CD4-positive, CD25-positive, alpha-beta regulatory T cell (primary cell): ENCODE data around the gene COPS3. TPM values are rescaled to one million over a fixed set of nuclear protein-coding genes. Genes with fewer than 3 reads are reported as not detected.

Experiments used
- ATAC-seq, 2 donors: fragments of 150-1000 bp; cut with Tn5 transposase; one replicate each; pipeline ENCODE4 v1.10.0; 2021; ENCODE audit warnings: low read depth in 2 of 2, moderate number of reproducible peaks in 2 of 2, moderate library complexity in 1 of 2
- DNase-seq, 3 donors: peaks; one replicate each; pipeline versions ENCODE4 v3.0.0 to v3.0.0-alpha.2; 2012 to 2022; ENCODE audit warnings: mixed read lengths in 1 of 3
- H3K27ac ChIP-seq: one replicate; pipeline ENCODE4 v1.7.0; 2013; ENCODE audit warnings: mild to moderate bottlenecking, low read length; ENCODE audit not compliant: insufficient read depth, poor library complexity, severe bottlenecking
- H3K27me3 ChIP-seq: one replicate; pipeline ENCODE4 v1.7.0; 2013; ENCODE audit warnings: low read length; ENCODE audit not compliant: control insufficient read depth, insufficient read depth
- H3K36me3 ChIP-seq: one replicate; pipeline ENCODE4 v1.7.0; 2013; ENCODE audit warnings: mild to moderate bottlenecking, low read length, moderate library complexity; ENCODE audit not compliant: control insufficient read depth, insufficient read depth
- H3K4me1 ChIP-seq: 2 replicates; pipeline ENCODE4 v1.7.0; 2013; ENCODE audit warnings: mild to moderate bottlenecking, low read length; ENCODE audit not compliant: insufficient read depth, control insufficient read depth, poor library complexity, severe bottlenecking
- H3K4me3 ChIP-seq: one replicate; pipeline ENCODE4 v1.7.0; 2013; ENCODE audit warnings: low read depth, mild to moderate bottlenecking, low read length, moderate library complexity
- H3K9me3 ChIP-seq, 2 experiments: 1 replicate in 1 of 2; 2 replicates in 1 of 2; pipeline ENCODE4 v1.7.0; 2013; ENCODE audit warnings: low read length in 2 of 2, mild to moderate bottlenecking in 1 of 2, moderate library complexity in 1 of 2; ENCODE audit not compliant: control insufficient read depth in 2 of 2
- H3K27ac Mint-ChIP-seq, 3 donors: one replicate each; pipeline ENCODE4 v1.8.0; 2020 to 2022; ENCODE audit warnings: mild to moderate bottlenecking in 3 of 3, mixed read lengths in 3 of 3, moderate library complexity in 2 of 3
- H3K27me3 Mint-ChIP-seq: one replicate; pipeline ENCODE4 v1.8.0; 2022; ENCODE audit warnings: mild to moderate bottlenecking, mixed read lengths
- H3K36me3 Mint-ChIP-seq: one replicate; pipeline ENCODE4 v1.8.0; 2020; ENCODE audit warnings: mixed read lengths
- H3K4me1 Mint-ChIP-seq, 4 donors: one replicate each; pipeline ENCODE4 v1.8.0; 2020 to 2022; ENCODE audit warnings: mixed read lengths in 4 of 4, mild to moderate bottlenecking in 1 of 4
- H3K4me3 Mint-ChIP-seq, 4 donors: one replicate each; pipeline ENCODE4 v1.8.0; 2020 to 2022; ENCODE audit warnings: mild to moderate bottlenecking in 4 of 4, mixed read lengths in 4 of 4, moderate library complexity in 3 of 4
- H3K9me3 Mint-ChIP-seq, 7 donors: one replicate each; pipeline ENCODE4 v1.8.0; 2020 to 2022; ENCODE audit warnings: mixed read lengths in 7 of 7, mild to moderate bottlenecking in 3 of 7, moderate library complexity in 2 of 7
- polyA plus RNA-seq, 4 donors: library from polyadenylated mRNA; unstranded; fragments of 300-500 nt; fragmentation: Illumina TruSeq; gene quantifications; one replicate each; pipeline ENCODE4 v1.2.3, GENCODE V29; 2021
- total RNA-seq: library from RNA; stranded (reverse); gene quantifications from one replicate; pipeline ENCODE4 v1.2.3, GENCODE V29; 2022

The COPS3 gene
- total and polyA plus RNA-seq, 5 donors from 2014 or later: 92.1 to 123 (median 99.4) TPM

- DNase-seq (no peak), ATAC-seq (no peak)
- no peak overlapping the region for H3K4me3 ChIP-seq
- peaks cover 38% of the 10 kb centered on the region for H3K36me3 Mint-ChIP-seq
- H3K27ac Mint-ChIP-seq: no peak overlapping the region
- no peaks in the 10 kb centered on the region for H3K27me3 ChIP-seq
- peaks cover 0 to 13% (median 3%) of the 10 kb centered on the region in 4 donors for H3K4me1 Mint-ChIP-seq
- H3K27me3 Mint-ChIP-seq: no peaks in the 10 kb centered on the region
- H3K4me1 ChIP-seq: no peaks in the 10 kb centered on the region
- H3K9me3 ChIP-seq: no peaks in the 10 kb centered on the region
- no peak overlapping the region for H3K27ac ChIP-seq
- H3K36me3 ChIP-seq: peaks cover 75% of the 10 kb centered on the region
- no peaks in the 10 kb centered on the region for H3K9me3 Mint-ChIP-seq
- peak overlapping the region in 1 of 4 donors; percentile 55 for H3K4me3 Mint-ChIP-seq
Observed at GRCh38 chr17:17228521-17229279, 52.3 kb downstream of the COPS3 start.

- peaks cover 0 to 13% (median 3%) of the 10 kb centered on the region in 4 donors for H3K4me1 Mint-ChIP-seq
- peak overlapping the region in 1 of 3 donors; percentile 75 for H3K27ac Mint-ChIP-seq
- peaks cover 42% of the 10 kb centered on the region for H3K36me3 Mint-ChIP-seq
- Histone ChIP-seq H3K27me3 (no peaks in the 10 kb centered on the region), H3K9me3 (no peaks in the 10 kb centered on the region), H3K4me1 (no peaks in the 10 kb centered on the region), H3K36me3 (peaks cover 81% of the 10 kb centered on the region), H3K4me3 (no peak overlapping the region), H3K27ac (no peak overlapping the region)
- H3K4me3 Mint-ChIP-seq: no peak overlapping the region
- ATAC-seq: no peak
- no peak for DNase-seq
- H3K27me3 Mint-ChIP-seq: no peaks in the 10 kb centered on the region
- H3K9me3 Mint-ChIP-seq: no peaks in the 10 kb centered on the region
Observed at GRCh38 chr17:17227608-17228520, 53.2 kb downstream of the COPS3 start.

DNA sequence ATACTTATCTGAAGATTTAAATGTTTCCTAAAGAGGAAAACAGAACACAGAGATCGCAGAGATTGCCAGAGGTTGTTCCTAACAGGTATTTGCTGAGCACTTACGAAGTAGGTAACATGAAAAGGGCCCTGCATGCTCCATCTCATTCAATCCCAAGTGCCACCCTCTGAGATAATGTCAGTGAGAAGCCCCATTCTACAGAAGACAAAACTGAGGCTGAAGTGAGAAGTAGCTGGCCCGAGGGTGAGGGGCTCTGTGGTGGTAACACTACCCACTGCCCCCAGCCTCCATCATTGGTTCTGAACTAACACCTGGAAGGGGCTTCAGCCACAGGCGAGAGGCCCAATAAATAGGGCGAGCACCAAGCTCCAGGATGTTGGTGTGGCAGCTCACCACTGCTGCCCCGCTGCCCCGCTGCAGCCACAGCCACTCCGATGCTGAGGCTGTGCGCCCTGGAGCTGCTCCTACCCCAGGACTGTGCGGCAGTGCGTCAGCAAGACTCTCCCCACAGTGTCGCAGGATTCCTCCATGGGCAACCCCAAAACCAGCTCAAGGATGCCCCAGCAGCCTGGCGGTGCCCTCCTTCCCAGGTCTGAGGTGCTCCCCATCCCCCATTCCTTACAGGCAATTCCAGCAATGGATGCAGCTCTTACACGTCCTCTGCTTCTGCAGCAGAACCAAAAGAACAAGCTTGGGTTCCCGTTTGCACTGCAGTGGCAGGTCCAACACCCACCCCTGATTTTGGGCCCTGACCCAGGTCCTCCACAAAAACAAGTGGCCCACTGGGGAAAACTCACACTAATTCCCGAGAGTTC, 54.4 kb downstream of the COPS3 start:
- no peak overlapping the region for H3K4me3 ChIP-seq
- H3K27ac Mint-ChIP-seq: no peak overlapping the region
- H3K4me1 Mint-ChIP-seq: peaks cover 0 to under 1% (median under 1%) of the 10 kb centered on the region in 4 donors
- H3K9me3 Mint-ChIP-seq: no peaks in the 10 kb centered on the region
- H3K27ac ChIP-seq: no peak overlapping the region
- no peak for ATAC-seq
- H3K9me3 ChIP-seq: no peaks in the 10 kb centered on the region
- H3K36me3 ChIP-seq: peaks cover 87% of the 10 kb centered on the region
- H3K4me3 Mint-ChIP-seq: no peak overlapping the region
- H3K4me1 ChIP-seq: no peaks in the 10 kb centered on the region
- H3K27me3 Mint-ChIP-seq: no peaks in the 10 kb centered on the region
- no peak for DNase-seq
- H3K36me3 Mint-ChIP-seq: peaks cover 38% of the 10 kb centered on the region
- no peaks in the 10 kb centered on the region for H3K27me3 ChIP-seq

DNA sequence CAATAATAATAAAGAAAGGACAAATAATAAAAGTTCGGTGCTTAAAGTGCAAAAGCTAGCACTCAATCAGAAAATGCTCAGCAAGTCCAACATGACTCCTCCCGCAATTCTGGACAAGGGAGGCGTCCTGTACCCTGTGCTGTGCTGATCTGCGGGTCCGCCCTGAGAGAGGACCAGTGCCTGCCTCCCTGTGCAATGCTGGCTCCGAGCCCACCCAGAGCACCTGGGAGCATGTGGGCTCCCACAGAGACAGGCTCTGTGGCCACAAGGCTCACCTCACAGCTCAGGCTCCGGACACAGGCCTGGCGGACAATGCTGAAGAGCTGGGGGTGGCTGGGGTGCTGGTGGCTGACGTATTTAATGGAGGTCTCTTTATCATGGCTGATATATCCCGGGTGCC, 55.1 kb downstream of the COPS3 start:
- no peak for ATAC-seq
- Histone ChIP-seq H3K9me3 (no peaks in the 10 kb centered on the region), H3K4me3 (no peak overlapping the region), H3K36me3 (peaks cover 89% of the 10 kb centered on the region), H3K4me1 (no peaks in the 10 kb centered on the region), H3K27ac (no peak overlapping the region), H3K27me3 (no peaks in the 10 kb centered on the region)
- Mint-ChIP-seq H3K36me3 (peaks cover 41% of the 10 kb centered on the region), H3K9me3 (no peaks in the 10 kb centered on the region), H3K4me1 (no peaks in the 10 kb centered on the region), H3K4me3 (no peak overlapping the region), H3K27ac (peak overlapping the region in 1 of 3 donors; percentile 59), H3K27me3 (no peaks in the 10 kb centered on the region)
- no peak for DNase-seq

GRCh38 chr17:17224137-17224536, 56.9 kb downstream of the COPS3 start:
- H3K36me3 ChIP-seq: peaks cover 89% of the 10 kb centered on the region
- Mint-ChIP-seq H3K4me3 (no peak overlapping the region), H3K27ac (no peak overlapping the region), H3K36me3 (peaks cover 38% of the 10 kb centered on the region), H3K9me3 (no peaks in the 10 kb centered on the region), H3K4me1 (no peaks in the 10 kb centered on the region), H3K27me3 (no peaks in the 10 kb centered on the region)
- no peak overlapping the region for H3K4me3 ChIP-seq
- H3K9me3 ChIP-seq: no peaks in the 10 kb centered on the region
- H3K27ac ChIP-seq: no peak overlapping the region
- no peaks in the 10 kb centered on the region for H3K27me3 ChIP-seq
- DNase-seq (no peak), ATAC-seq (no peak)
- H3K4me1 ChIP-seq: no peaks in the 10 kb centered on the region

DNA sequence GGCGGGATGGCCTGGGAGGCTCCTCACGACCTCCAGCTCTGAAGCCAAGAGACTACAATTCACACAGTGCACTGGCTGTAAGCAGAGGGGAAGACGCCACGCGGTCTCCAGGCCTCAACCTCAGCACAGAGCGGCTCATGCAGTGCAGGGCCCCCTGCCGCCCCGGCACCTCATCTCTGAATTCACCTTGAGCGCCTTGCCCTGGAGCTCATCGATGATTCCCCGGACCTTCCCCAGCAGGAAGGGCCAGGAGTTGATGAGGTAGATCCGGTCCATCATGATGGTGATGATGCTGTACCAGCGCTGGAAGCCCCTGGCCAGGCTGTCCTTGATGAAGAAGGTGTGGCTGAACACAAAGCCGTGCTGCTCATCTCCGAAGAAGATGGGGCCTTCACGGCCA, 57.3 kb downstream of the COPS3 start:
- H3K4me3 Mint-ChIP-seq: no peak overlapping the region
- no peaks in the 10 kb centered on the region for H3K4me1 ChIP-seq
- H3K27ac ChIP-seq: no peak overlapping the region
- ATAC-seq: no peak
- H3K27me3 ChIP-seq: no peaks in the 10 kb centered on the region
- H3K4me1 Mint-ChIP-seq: no peaks in the 10 kb centered on the region
- H3K27ac Mint-ChIP-seq: no peak overlapping the region
- H3K36me3 Mint-ChIP-seq: peaks cover 36% of the 10 kb centered on the region
- H3K9me3 Mint-ChIP-seq: no peaks in the 10 kb centered on the region
- no peaks in the 10 kb centered on the region for H3K27me3 Mint-ChIP-seq
- no peak overlapping the region for H3K4me3 ChIP-seq
- no peak for DNase-seq
- H3K36me3 ChIP-seq: peaks cover 89% of the 10 kb centered on the region
- no peaks in the 10 kb centered on the region for H3K9me3 ChIP-seq

DNA sequence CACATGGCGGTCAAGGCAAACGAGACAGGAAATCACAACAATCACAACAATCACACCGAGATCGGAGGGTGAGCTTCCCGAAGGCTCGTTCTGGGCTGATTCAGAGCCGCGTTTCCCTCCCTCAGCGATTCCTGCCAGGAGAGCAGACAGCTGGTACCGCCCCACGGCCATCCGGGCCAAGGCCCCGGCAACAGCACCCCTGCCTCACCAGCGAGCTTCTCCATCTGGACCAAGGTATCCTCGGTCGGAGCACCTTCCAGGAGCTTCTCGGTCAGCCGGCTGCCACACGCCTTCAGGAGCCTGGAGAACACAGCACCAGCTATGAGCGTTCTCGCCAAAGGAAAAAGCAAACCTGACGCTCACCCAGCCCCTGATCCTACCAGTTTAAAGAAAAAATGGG, 59.7 kb downstream of the COPS3 start:
- no peaks in the 10 kb centered on the region for H3K4me1 ChIP-seq
- no peaks in the 10 kb centered on the region for H3K27me3 Mint-ChIP-seq
- no peak overlapping the region for H3K4me3 Mint-ChIP-seq
- no peak for DNase-seq
- H3K36me3 ChIP-seq: peaks cover 90% of the 10 kb centered on the region
- H3K27ac ChIP-seq: no peak overlapping the region
- no peak overlapping the region for H3K27ac Mint-ChIP-seq
- no peak overlapping the region for H3K4me3 ChIP-seq
- H3K9me3 ChIP-seq: no peaks in the 10 kb centered on the region
- no peaks in the 10 kb centered on the region for H3K9me3 Mint-ChIP-seq
- H3K4me1 Mint-ChIP-seq: no peaks in the 10 kb centered on the region
- H3K36me3 Mint-ChIP-seq: peaks cover 49% of the 10 kb centered on the region
- ATAC-seq: no peak
- no peaks in the 10 kb centered on the region for H3K27me3 ChIP-seq
